WTC11 (cell line): ENCODE measurements around the gene PLXNA2. TPM values are rescaled to one million over a fixed set of nuclear protein-coding genes. Genes with fewer than 3 reads are reported as not detected.

Experiments used
- ATAC-seq: fragments of 200-7000 bp; cut with Tn5 transposase; 2 replicates; pipeline ENCODE4 v1.10.0; 2021; ENCODE audit warnings: mild to moderate bottlenecking, moderate library complexity
- CTCF ChIA-PET: fragments of 300-600 bp; sonication (Branson Sonifier 250); formaldehyde crosslinking; loops from one replicate; lab custom pipeline; 2021; ENCODE audit warnings: antibody characterized with exemption; lab: Charles Lee
- POLR2A ChIA-PET: fragments of 350-600 bp; sonication (Branson Sonifier 250); formaldehyde crosslinking; loops from one replicate; lab custom pipeline; 2021; ENCODE audit warnings: antibody characterized with exemption; lab: Charles Lee
- DNase-seq: peaks from one replicate; pipeline ENCODE4 v3.0.0; 2021; ENCODE audit warnings: low spot score
- H3K27ac Mint-ChIP-seq: 2 replicates; pipeline ENCODE4 v1.8.0; 2021; ENCODE audit warnings: mixed read lengths
- H3K27me3 Mint-ChIP-seq: 2 replicates; pipeline ENCODE4 v1.8.0; 2021; ENCODE audit warnings: low read depth, mild to moderate bottlenecking, moderate library complexity, mixed read lengths
- H3K36me3 Mint-ChIP-seq: 2 replicates; pipeline ENCODE4 v1.8.0; 2021; ENCODE audit warnings: mixed read lengths
- H3K4me1 Mint-ChIP-seq: 2 replicates; pipeline ENCODE4 v1.8.0; 2022; ENCODE audit warnings: mixed read lengths
- H3K4me3 Mint-ChIP-seq: 2 replicates; pipeline ENCODE4 v1.8.0; 2021; ENCODE audit warnings: mild to moderate bottlenecking, moderate library complexity, mixed read lengths
- H3K9me3 Mint-ChIP-seq: 2 replicates; pipeline ENCODE4 v1.8.0; 2021; ENCODE audit warnings: mixed read lengths
- CDX4 ChIP-seq: fragments of 250-450 bp; sonication (Bioruptor Pico); IDR thresholded peaks from 2 replicates; pipeline ENCODE4 v1.9.0; 2021; ENCODE audit warnings: moderate library complexity, mild to moderate bottlenecking, inconsistent platforms, borderline replicate concordance
- CREB1 ChIP-seq: sonication (generic); formaldehyde crosslinking; IDR thresholded peaks from 2 replicates; pipeline ENCODE4 v1.8.0; 2023; ENCODE audit warnings: mild to moderate bottlenecking, missing genetic modification reagents
- E2F1 ChIP-seq: sonication (generic); formaldehyde crosslinking; IDR thresholded peaks from 2 replicates; pipeline ENCODE4 v1.8.0; 2022; ENCODE audit warnings: mild to moderate bottlenecking, missing genetic modification reagents
- E2F5 ChIP-seq: sonication (generic); formaldehyde crosslinking; IDR thresholded peaks from 2 replicates; pipeline ENCODE4 v1.8.1; 2022; ENCODE audit warnings: mild to moderate bottlenecking, moderate library complexity, missing genetic modification reagents
- ERG ChIP-seq: fragments of 250-450 bp; sonication (Bioruptor Pico); IDR thresholded peaks from 2 replicates; pipeline ENCODE4 v1.8.0; 2021; ENCODE audit warnings: mild to moderate bottlenecking
- GABPB1 ChIP-seq: sonication (generic); formaldehyde crosslinking; IDR thresholded peaks from 2 replicates; pipeline ENCODE4 v1.8.1; 2023; ENCODE audit warnings: mild to moderate bottlenecking, missing genetic modification reagents
- GTF2I ChIP-seq: fragments of 250-450 bp; sonication (Bioruptor Pico); conservative IDR thresholded peaks from 2 replicates; pipeline ENCODE4 v1.4.0; 2021; ENCODE audit warnings: mild to moderate bottlenecking
- HMGA2 ChIP-seq: fragments of 250-450 bp; sonication (Bioruptor Pico); IDR thresholded peaks from 2 replicates; pipeline ENCODE4 v1.4.0; 2021; ENCODE audit warnings: mild to moderate bottlenecking, moderate library complexity
- JAZF1 ChIP-seq: fragments of 250-450 bp; sonication (Bioruptor Pico); IDR thresholded peaks from 2 replicates; pipeline ENCODE4 v1.9.0; 2021; ENCODE audit warnings: moderate library complexity, mild to moderate bottlenecking, inconsistent platforms
- MAX ChIP-seq: sonication (generic); formaldehyde crosslinking; IDR thresholded peaks from 2 replicates; pipeline ENCODE4 v1.8.0; 2022; ENCODE audit warnings: mild to moderate bottlenecking, missing genetic modification reagents
- MLX ChIP-seq: sonication (generic); formaldehyde crosslinking; IDR thresholded peaks from 2 replicates; pipeline ENCODE4 v1.8.1; 2023; ENCODE audit warnings: mild to moderate bottlenecking, missing genetic modification reagents, moderate library complexity
- NR2C2 ChIP-seq: sonication (generic); formaldehyde crosslinking; IDR thresholded peaks from 2 replicates; pipeline ENCODE4 v1.8.0; 2022; ENCODE audit warnings: mild to moderate bottlenecking, missing genetic modification reagents
- NR3C1 ChIP-seq: sonication (generic); formaldehyde crosslinking; conservative IDR thresholded peaks from 2 replicates; pipeline ENCODE4 v1.8.1; 2023; ENCODE audit warnings: low read depth, mild to moderate bottlenecking, missing genetic modification reagents
- OVOL2 ChIP-seq: fragments of 250-450 bp; sonication (Bioruptor Pico); IDR thresholded peaks from 2 replicates; pipeline ENCODE4 v1.9.0; 2021; ENCODE audit warnings: mild to moderate bottlenecking, borderline replicate concordance
- TP53 ChIP-seq: sonication (generic); formaldehyde crosslinking; IDR thresholded peaks from 2 replicates; pipeline ENCODE4 v1.8.1; 2023; ENCODE audit warnings: mild to moderate bottlenecking, missing genetic modification reagents
- ZMAT4 ChIP-seq: fragments of 250-450 bp; sonication (Bioruptor Pico); IDR thresholded peaks from 2 replicates; pipeline ENCODE4 v1.9.0; 2021; ENCODE audit warnings: mild to moderate bottlenecking
- ZNF219 ChIP-seq: sonication (generic); formaldehyde crosslinking; IDR thresholded peaks from 2 replicates; pipeline ENCODE4 v1.8.0; 2023; ENCODE audit warnings: missing genetic modification reagents, mild to moderate bottlenecking, borderline replicate concordance
- ZNF232 ChIP-seq: sonication (generic); formaldehyde crosslinking; IDR thresholded peaks from 2 replicates; pipeline ENCODE4 v1.8.0; 2022; ENCODE audit warnings: mild to moderate bottlenecking, missing genetic modification reagents
- ZNF263 ChIP-seq: sonication (generic); formaldehyde crosslinking; IDR thresholded peaks from 2 replicates; pipeline ENCODE4 v1.8.1; 2022; ENCODE audit warnings: low read depth, mild to moderate bottlenecking, moderate library complexity, missing genetic modification reagents
- ZNF396 ChIP-seq: fragments of 250-450 bp; sonication (Bioruptor Pico); IDR thresholded peaks from 2 replicates; pipeline ENCODE4 v1.8.0; 2021; ENCODE audit warnings: mild to moderate bottlenecking, moderate library complexity, borderline replicate concordance
- ZNF423 ChIP-seq: fragments of 250-450 bp; sonication (Bioruptor Pico); IDR thresholded peaks from 2 replicates; pipeline ENCODE4 v2.1.2; 2022; ENCODE audit warnings: mild to moderate bottlenecking, moderate library complexity
- total RNA-seq: library from RNA; stranded (reverse); gene quantifications from 3 replicates; pipeline ENCODE4 v1.2.3, GENCODE V29; 2021
- TF ChIP-seq, protein P1 (sequence below): sonication (generic); formaldehyde crosslinking; IDR thresholded peaks from 2 replicates; pipeline ENCODE4 v1.8.1; 2023; ENCODE audit warnings: mild to moderate bottlenecking, missing genetic modification reagents, borderline replicate concordance
- TF ChIP-seq, protein P2 (sequence below): sonication (generic); formaldehyde crosslinking; IDR thresholded peaks from 2 replicates; pipeline ENCODE4 v1.8.1; 2022; ENCODE audit warnings: low read depth, missing genetic modification reagents, borderline replicate concordance

Gene PLXNA2
- total RNA-seq, 1 experiment from 2014 or later, result 4.2 TPM

DNA sequence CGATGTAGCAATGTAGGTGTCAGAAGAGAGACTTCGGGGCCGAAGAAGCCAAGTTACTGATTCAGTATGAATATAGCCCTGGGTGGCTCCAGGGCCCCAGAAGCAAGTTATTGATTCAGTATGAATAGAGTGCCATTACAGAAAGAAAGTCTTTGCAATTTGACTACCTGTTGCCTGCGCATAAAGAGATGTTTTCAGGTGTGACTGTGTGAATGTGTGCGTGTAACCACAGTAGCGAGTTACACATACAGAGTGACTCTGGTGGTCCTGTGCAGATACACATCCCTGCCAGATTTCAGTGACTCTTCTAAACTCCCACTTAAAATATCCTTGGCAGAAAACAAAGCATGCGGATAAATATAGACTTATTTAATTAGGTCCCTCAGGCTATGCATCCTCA, 190.5 kb downstream of the PLXNA2 start:
- DNase-seq, result no peak
- POLR2A ChIA-PET, result no interaction called here
- no peak for TF ChIP-seq JAZF1 (CRISPR knock-in tag)
- TF ChIP-seq ZNF263 (CRISPR knock-in tag), result no peak
- TF ChIP-seq NR3C1 (CRISPR knock-in tag), result no peak
- TF ChIP-seq ZNF423, result no peak
- TF ChIP-seq, protein P1, sequence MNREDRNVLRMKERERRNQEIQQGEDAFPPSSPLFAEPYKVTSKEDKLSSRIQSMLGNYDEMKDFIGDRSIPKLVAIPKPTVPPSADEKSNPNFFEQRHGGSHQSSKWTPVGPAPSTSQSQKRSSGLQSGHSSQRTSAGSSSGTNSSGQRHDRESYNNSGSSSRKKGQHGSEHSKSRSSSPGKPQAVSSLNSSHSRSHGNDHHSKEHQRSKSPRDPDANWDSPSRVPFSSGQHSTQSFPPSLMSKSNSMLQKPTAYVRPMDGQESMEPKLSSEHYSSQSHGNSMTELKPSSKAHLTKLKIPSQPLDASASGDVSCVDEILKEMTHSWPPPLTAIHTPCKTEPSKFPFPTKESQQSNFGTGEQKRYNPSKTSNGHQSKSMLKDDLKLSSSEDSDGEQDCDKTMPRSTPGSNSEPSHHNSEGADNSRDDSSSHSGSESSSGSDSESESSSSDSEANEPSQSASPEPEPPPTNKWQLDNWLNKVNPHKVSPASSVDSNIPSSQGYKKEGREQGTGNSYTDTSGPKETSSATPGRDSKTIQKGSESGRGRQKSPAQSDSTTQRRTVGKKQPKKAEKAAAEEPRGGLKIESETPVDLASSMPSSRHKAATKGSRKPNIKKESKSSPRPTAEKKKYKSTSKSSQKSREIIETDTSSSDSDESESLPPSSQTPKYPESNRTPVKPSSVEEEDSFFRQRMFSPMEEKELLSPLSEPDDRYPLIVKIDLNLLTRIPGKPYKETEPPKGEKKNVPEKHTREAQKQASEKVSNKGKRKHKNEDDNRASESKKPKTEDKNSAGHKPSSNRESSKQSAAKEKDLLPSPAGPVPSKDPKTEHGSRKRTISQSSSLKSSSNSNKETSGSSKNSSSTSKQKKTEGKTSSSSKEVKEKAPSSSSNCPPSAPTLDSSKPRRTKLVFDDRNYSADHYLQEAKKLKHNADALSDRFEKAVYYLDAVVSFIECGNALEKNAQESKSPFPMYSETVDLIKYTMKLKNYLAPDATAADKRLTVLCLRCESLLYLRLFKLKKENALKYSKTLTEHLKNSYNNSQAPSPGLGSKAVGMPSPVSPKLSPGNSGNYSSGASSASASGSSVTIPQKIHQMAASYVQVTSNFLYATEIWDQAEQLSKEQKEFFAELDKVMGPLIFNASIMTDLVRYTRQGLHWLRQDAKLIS (CRISPR knock-in tag), result no peak
- TF ChIP-seq HMGA2 (CRISPR knock-in tag), result no peak
- no peak for TF ChIP-seq GABPB1 (CRISPR knock-in tag)
- TF ChIP-seq MAX (CRISPR knock-in tag), result no peak
- TF ChIP-seq ZNF232 (CRISPR knock-in tag), result no peak
- no peak for TF ChIP-seq ZMAT4
- no peak for TF ChIP-seq ZNF219
- no peak for TF ChIP-seq GTF2I (CRISPR knock-in tag)
- TF ChIP-seq NR2C2, result no peak
- TF ChIP-seq, all 79 proteins: peak for 0
- Mint-ChIP-seq H3K4me1 (peaks cover 18% of the 10 kb centered on the region), H3K27me3 (no peaks in the 10 kb centered on the region; the same call in 1 of the 2 replicates), H3K9me3 (no peaks in the 10 kb centered on the region), H3K36me3 (no peaks in the 10 kb centered on the region), H3K27ac (no peak overlapping the region), H3K4me3 (no peak overlapping the region)
- ATAC-seq, result no peak
- CTCF ChIA-PET, result no interaction called here

DNA sequence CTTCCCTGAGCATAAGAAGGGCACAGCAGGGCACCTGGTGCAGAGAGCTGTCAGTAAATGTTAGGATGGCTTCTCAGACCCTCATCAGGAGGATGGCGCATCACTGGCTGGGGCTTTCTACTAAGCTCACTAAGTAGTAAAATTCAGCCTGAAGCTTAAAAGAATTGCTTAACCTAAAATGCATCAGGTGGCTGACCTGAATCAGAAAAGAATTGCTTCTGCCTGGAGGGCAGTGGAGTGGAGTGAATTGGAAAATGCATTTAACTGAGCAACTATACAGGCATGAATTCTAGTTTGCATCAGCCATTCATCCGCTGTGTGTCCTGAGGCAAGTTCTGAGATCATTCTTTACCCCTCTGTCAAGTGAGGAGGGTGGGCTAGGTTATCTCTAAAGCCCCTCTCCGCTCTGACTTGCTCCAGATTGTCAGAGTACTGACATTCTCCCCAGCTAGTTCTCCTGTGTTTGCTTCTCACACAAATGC, 191.2 kb downstream of the PLXNA2 start:
- ATAC-seq (no peak), DNase-seq (no peak)
- Mint-ChIP-seq H3K4me3 (no peak overlapping the region), H3K9me3 (no peaks in the 10 kb centered on the region), H3K4me1 (peaks cover 19% of the 10 kb centered on the region), H3K27ac (no peak overlapping the region), H3K36me3 (no peaks in the 10 kb centered on the region), H3K27me3 (no peaks in the 10 kb centered on the region; the same call in 1 of the 2 replicates)
- no peak for TF ChIP-seq E2F5
- TF ChIP-seq GTF2I (CRISPR knock-in tag), result no peak
- TF ChIP-seq E2F1 (CRISPR knock-in tag), result no peak
- ChIA-PET CTCF (interaction anchor here (0.9 kb wide), 1 partner anchor 31 kb away, joined by 3 read pairs; no protein-coding TSS in a partner anchor), POLR2A (no interaction called here)

DNA sequence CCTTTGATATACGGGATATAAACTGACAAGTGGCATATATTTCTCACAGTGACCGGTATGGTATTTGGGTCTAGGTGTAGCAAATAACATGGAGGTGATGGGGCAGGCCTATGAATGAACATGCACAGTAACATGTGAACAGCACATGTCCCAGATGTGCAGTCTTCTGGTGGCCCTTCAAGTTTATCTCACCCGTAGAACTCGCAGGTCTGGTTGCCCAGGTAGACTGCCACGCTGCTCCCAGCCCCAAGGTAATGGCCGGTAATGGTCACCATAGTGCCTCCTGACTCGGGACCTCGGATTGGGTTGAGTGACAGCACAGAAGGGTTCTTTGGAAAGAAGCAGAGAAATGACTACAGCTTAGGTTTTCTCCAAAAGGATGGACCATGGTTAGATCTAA, 192.0 kb downstream of the PLXNA2 start:
- Mint-ChIP-seq H3K36me3 (no peaks in the 10 kb centered on the region), H3K4me1 (peaks cover 19% of the 10 kb centered on the region), H3K27me3 (no peaks in the 10 kb centered on the region; the same call in 1 of the 2 replicates), H3K9me3 (no peaks in the 10 kb centered on the region), H3K4me3 (no peak overlapping the region), H3K27ac (no peak overlapping the region)
- ChIA-PET CTCF (no interaction called here), POLR2A (no interaction called here)
- no peak for DNase-seq
- no peak for ATAC-seq
- TF ChIP-seq, protein P2, sequence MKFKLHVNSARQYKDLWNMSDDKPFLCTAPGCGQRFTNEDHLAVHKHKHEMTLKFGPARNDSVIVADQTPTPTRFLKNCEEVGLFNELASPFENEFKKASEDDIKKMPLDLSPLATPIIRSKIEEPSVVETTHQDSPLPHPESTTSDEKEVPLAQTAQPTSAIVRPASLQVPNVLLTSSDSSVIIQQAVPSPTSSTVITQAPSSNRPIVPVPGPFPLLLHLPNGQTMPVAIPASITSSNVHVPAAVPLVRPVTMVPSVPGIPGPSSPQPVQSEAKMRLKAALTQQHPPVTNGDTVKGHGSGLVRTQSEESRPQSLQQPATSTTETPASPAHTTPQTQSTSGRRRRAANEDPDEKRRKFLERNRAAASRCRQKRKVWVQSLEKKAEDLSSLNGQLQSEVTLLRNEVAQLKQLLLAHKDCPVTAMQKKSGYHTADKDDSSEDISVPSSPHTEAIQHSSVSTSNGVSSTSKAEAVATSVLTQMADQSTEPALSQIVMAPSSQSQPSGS (CRISPR knock-in tag), result no peak
- TF ChIP-seq ERG, result no peak
- no peak for TF ChIP-seq MLX (CRISPR knock-in tag)
- TF ChIP-seq ZNF396 (CRISPR knock-in tag), result no peak
- TF ChIP-seq ZNF219, result no peak
- TF ChIP-seq OVOL2 (CRISPR knock-in tag), result no peak
- TF ChIP-seq CREB1 (CRISPR knock-in tag), result no peak
- TF ChIP-seq TP53 (CRISPR knock-in tag), result no peak
- TF ChIP-seq CDX4 (CRISPR knock-in tag), result no peak
